ENCODE results near the gene SELPLG. TPM values are rescaled to one million over a fixed set of nuclear protein-coding genes. Genes with fewer than 3 reads are reported as not detected.

SELPLG gene
- total RNA-seq, 1 experiment from 2014 or later = 0.41 TPM

GRCh38 chr12:108595711-108596647 lies 37.7 kb downstream of the SELPLG start:
- H3K27ac ChIP-seq (ENCODE audit: low read length) = no peak overlapping the region
- in situ Hi-C loops (cut with HindIII; ENCODE audit: low pct_unique_long_range_greater_than_20kb, low sequenced_read_pairs) (no loop called here), intact Hi-C loops (cut with micrococcal nuclease; ENCODE audit: unreplicated experiment) (no loop called here)
- H3K27me3 ChIP-seq (ENCODE audit: control insufficient read depth, insufficient read depth, low read length) = no peaks in the 10 kb centered on the region
- CTCF ChIA-PET = no interaction called here
- POLR2A ChIA-PET = no interaction called here
- no peak overlapping the region for H3K4me3 ChIP-seq (ENCODE audit: low read depth in 2 of 2, low read length in 2 of 2)
- no peak for DNase-seq (ENCODE audit: low read depth, low spot score)
- no peaks in the 10 kb centered on the region for H3K4me1 ChIP-seq (ENCODE audit: control insufficient read depth, insufficient read depth, low read length)
- H3K36me3 ChIP-seq (ENCODE audit: control insufficient read depth, insufficient read depth, low read length) = no peaks in the 10 kb centered on the region
- TF ChIP-seq TCF7L2 (IDR thresholded peaks at IDR 0.05; ENCODE audit: low read depth, low read length) (no peak), POLR2AphosphoS5 (IDR thresholded peaks at IDR 0.05; ENCODE audit: low read depth, low read length) (no peak), REST (IDR thresholded peaks at IDR 0.05; ENCODE audit: insufficient read depth in 1 of 2, low read depth in 2 of 2, low read length in 1 of 2) (no peak), CTCF (IDR thresholded peaks at IDR 0.05) (no peak), SIN3A (IDR thresholded peaks at IDR 0.05; ENCODE audit: borderline replicate concordance, insufficient read depth, low read depth, low read length) (no peak)
- no TSS peak for BruUV-seq (replicated peaks)
- H3K9me3 ChIP-seq (ENCODE audit: control insufficient read depth, insufficient read depth, low read depth, low read length) = no peaks in the 10 kb centered on the region
- no peak for ATAC-seq

GRCh38 chr12:108594960-108595710 lies 38.6 kb downstream of the SELPLG start:
- no peak overlapping the region for H3K27ac ChIP-seq (ENCODE audit: low read length)
- DNase-seq (ENCODE audit: low read depth, low spot score) (no peak), ATAC-seq (no peak)
- H3K4me1 ChIP-seq (ENCODE audit: control insufficient read depth, insufficient read depth, low read length) = no peaks in the 10 kb centered on the region
- no peaks in the 10 kb centered on the region for H3K36me3 ChIP-seq (ENCODE audit: control insufficient read depth, insufficient read depth, low read length)
- in situ Hi-C loops (cut with HindIII; ENCODE audit: low pct_unique_long_range_greater_than_20kb, low sequenced_read_pairs) (no loop called here), intact Hi-C loops (cut with micrococcal nuclease; ENCODE audit: unreplicated experiment) (no loop called here)
- H3K27me3 ChIP-seq (ENCODE audit: control insufficient read depth, insufficient read depth, low read length) = no peaks in the 10 kb centered on the region
- TF ChIP-seq TCF7L2 (IDR thresholded peaks at IDR 0.05; ENCODE audit: low read depth, low read length) (no peak), SIN3A (IDR thresholded peaks at IDR 0.05; ENCODE audit: borderline replicate concordance, insufficient read depth, low read depth, low read length) (no peak), CTCF (IDR thresholded peaks at IDR 0.05) (no peak), POLR2AphosphoS5 (IDR thresholded peaks at IDR 0.05; ENCODE audit: low read depth, low read length) (no peak), REST (IDR thresholded peaks at IDR 0.05; ENCODE audit: insufficient read depth in 1 of 2, low read depth in 2 of 2, low read length in 1 of 2) (no peak)
- no TSS peak for BruUV-seq (replicated peaks)
- H3K9me3 ChIP-seq (ENCODE audit: control insufficient read depth, insufficient read depth, low read depth, low read length) = no peaks in the 10 kb centered on the region
- H3K4me3 ChIP-seq (ENCODE audit: low read depth in 2 of 2, low read length in 2 of 2) = no peak overlapping the region
- ChIA-PET CTCF (no interaction called here), POLR2A (no interaction called here)

All from Panc1 (cell line).